Measurements from ENCODE around the gene MAP2K1.

The MAP2K1 gene

GRCh38 chr15:66476535-66476934, 89.8 kb downstream of the MAP2K1 start:
- H3K27me3 ChIP-seq (ENCODE audit: control insufficient read depth, low read length), result no peaks in the 10 kb centered on the region
- H3K27ac ChIP-seq (ENCODE audit: low read depth, low read length), result no peak overlapping the region
- H3K79me2 ChIP-seq (ENCODE audit: control insufficient read depth, low read length), result peaks cover 3% of the 10 kb centered on the region; the same call in 1 of the 2 replicates
- H3F3A ChIP-seq (ENCODE audit: control insufficient read depth, insufficient read depth), result no peaks in the 10 kb centered on the region
- no peak overlapping the region for H3K4me3 ChIP-seq (ENCODE audit: low read length)
- TF ChIP-seq EZH2phosphoT487 (IDR thresholded peaks at IDR 0.05; ENCODE audit: borderline replicate concordance, low read length) (no peak), CTCF (IDR thresholded peaks at IDR 0.05; ENCODE audit: low read depth, low read length, poor library complexity, severe bottlenecking) (no peak)
- H3K36me3 ChIP-seq (ENCODE audit: control insufficient read depth, low read length), result peaks cover 21% of the 10 kb centered on the region
- no peak overlapping the region for H3K4me2 ChIP-seq (ENCODE audit: low read length)
- no peaks in the 10 kb centered on the region for H3K9me2 ChIP-seq (replicated peaks; ENCODE audit: control insufficient read depth, low read length)
- H3K9me3 ChIP-seq (ENCODE audit: control insufficient read depth, insufficient read depth, low read length), result no peaks in the 10 kb centered on the region
- no peaks in the 10 kb centered on the region for H3K4me1 ChIP-seq (ENCODE audit: control insufficient read depth, low read length)
- no peaks in the 10 kb centered on the region for H4K20me1 ChIP-seq (ENCODE audit: control insufficient read depth, insufficient read depth, low read depth, low read length)

GRCh38 chr15:66477011-66477410, 90.3 kb downstream of the MAP2K1 start:
- Histone ChIP-seq H3F3A (ENCODE audit: control insufficient read depth, insufficient read depth) (no peaks in the 10 kb centered on the region), H4K20me1 (ENCODE audit: control insufficient read depth, insufficient read depth, low read depth, low read length) (no peaks in the 10 kb centered on the region), H3K9me3 (ENCODE audit: control insufficient read depth, insufficient read depth, low read length) (no peaks in the 10 kb centered on the region), H3K9me2 (replicated peaks; ENCODE audit: control insufficient read depth, low read length) (no peaks in the 10 kb centered on the region), H3K36me3 (ENCODE audit: control insufficient read depth, low read length) (peaks cover 26% of the 10 kb centered on the region), H3K27me3 (ENCODE audit: control insufficient read depth, low read length) (no peaks in the 10 kb centered on the region), H3K79me2 (ENCODE audit: control insufficient read depth, low read length) (peaks cover 3% of the 10 kb centered on the region; the same call in 1 of the 2 replicates), H3K27ac (ENCODE audit: low read depth, low read length) (no peak overlapping the region), H3K4me1 (ENCODE audit: control insufficient read depth, low read length) (no peaks in the 10 kb centered on the region), H3K4me2 (ENCODE audit: low read length) (no peak overlapping the region), H3K4me3 (ENCODE audit: low read length) (no peak overlapping the region)
- TF ChIP-seq CTCF (IDR thresholded peaks at IDR 0.05; ENCODE audit: low read depth, low read length, poor library complexity, severe bottlenecking), result no peak
- TF ChIP-seq EZH2phosphoT487 (IDR thresholded peaks at IDR 0.05; ENCODE audit: borderline replicate concordance, low read length), result no peak

GRCh38 chr15:66480267-66480666, 93.6 kb downstream of the MAP2K1 start:
- Histone ChIP-seq H3K4me3 (ENCODE audit: low read length) (no peak overlapping the region), H3K79me2 (ENCODE audit: control insufficient read depth, low read length) (peaks cover 4% of the 10 kb centered on the region; the same call in 1 of the 2 replicates), H3K36me3 (ENCODE audit: control insufficient read depth, low read length) (peaks cover 46% of the 10 kb centered on the region), H3K9me2 (replicated peaks; ENCODE audit: control insufficient read depth, low read length) (no peaks in the 10 kb centered on the region), H3K4me2 (ENCODE audit: low read length) (no peak overlapping the region), H4K20me1 (ENCODE audit: control insufficient read depth, insufficient read depth, low read depth, low read length) (no peaks in the 10 kb centered on the region), H3K9me3 (ENCODE audit: control insufficient read depth, insufficient read depth, low read length) (no peaks in the 10 kb centered on the region), H3K27ac (ENCODE audit: low read depth, low read length) (no peak overlapping the region), H3K4me1 (ENCODE audit: control insufficient read depth, low read length) (no peaks in the 10 kb centered on the region), H3F3A (ENCODE audit: control insufficient read depth, insufficient read depth) (no peaks in the 10 kb centered on the region), H3K27me3 (ENCODE audit: control insufficient read depth, low read length) (no peaks in the 10 kb centered on the region)
- no peak for TF ChIP-seq CTCF (IDR thresholded peaks at IDR 0.05; ENCODE audit: low read depth, low read length, poor library complexity, severe bottlenecking)
- no peak for TF ChIP-seq EZH2phosphoT487 (IDR thresholded peaks at IDR 0.05; ENCODE audit: borderline replicate concordance, low read length)
